Measurements from ENCODE around the gene CCDC18. TPM values are rescaled to one million over a fixed set of nuclear protein-coding genes. Genes with fewer than 3 reads are reported as not detected.
"Not testable (repeated sequence)": the region's sequence is repeated elsewhere in the genome, so short reads cannot be mapped to it uniquely, and the experiment has no call there.

The CCDC18 gene
- total and polyA plus RNA-seq, 4 donors = 2.0 to 10.8 (median 4.9) TPM

DNA sequence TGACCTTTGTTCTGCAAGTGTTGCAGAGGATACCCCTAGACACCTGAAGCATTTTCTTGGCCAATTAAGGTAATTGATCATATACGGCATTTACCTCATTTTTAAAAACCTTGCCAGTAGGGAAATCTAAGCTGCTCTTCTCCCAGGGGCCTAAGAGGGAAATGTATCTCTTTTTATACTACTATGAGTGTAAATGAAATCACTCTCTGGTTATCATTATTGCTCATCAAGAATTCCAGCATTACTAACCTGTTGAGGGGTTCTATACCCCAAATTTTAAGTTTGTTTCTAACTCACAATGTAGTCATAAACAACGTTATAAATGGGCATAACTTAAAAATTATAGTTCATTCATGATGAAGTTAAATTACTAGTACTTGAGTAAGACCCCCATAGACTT is 27.7 kb upstream of the CCDC18 start:
- TF ChIP-seq, protein P1, sequence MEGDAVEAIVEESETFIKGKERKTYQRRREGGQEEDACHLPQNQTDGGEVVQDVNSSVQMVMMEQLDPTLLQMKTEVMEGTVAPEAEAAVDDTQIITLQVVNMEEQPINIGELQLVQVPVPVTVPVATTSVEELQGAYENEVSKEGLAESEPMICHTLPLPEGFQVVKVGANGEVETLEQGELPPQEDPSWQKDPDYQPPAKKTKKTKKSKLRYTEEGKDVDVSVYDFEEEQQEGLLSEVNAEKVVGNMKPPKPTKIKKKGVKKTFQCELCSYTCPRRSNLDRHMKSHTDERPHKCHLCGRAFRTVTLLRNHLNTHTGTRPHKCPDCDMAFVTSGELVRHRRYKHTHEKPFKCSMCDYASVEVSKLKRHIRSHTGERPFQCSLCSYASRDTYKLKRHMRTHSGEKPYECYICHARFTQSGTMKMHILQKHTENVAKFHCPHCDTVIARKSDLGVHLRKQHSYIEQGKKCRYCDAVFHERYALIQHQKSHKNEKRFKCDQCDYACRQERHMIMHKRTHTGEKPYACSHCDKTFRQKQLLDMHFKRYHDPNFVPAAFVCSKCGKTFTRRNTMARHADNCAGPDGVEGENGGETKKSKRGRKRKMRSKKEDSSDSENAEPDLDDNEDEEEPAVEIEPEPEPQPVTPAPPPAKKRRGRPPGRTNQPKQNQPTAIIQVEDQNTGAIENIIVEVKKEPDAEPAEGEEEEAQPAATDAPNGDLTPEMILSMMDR (IDR thresholded peaks at IDR 0.05; ENCODE audit: control extremely low read depth, extremely low read depth) = no peak
- peaks cover 2 to 28% (median 13%) of the 10 kb centered on the region in 4 donors for H3K36me3 ChIP-seq (ENCODE audit: control insufficient read depth in 4 of 4, insufficient read depth in 4 of 4, low read length in 4 of 4)
- no peak overlapping the region for H3K4me3 ChIP-seq
- no peaks in the 10 kb centered on the region for H3K27me3 ChIP-seq (ENCODE audit: control insufficient read depth in 3 of 3, insufficient read depth in 3 of 3, low read length in 2 of 3)
- no peak overlapping the region for H3K27ac ChIP-seq (ENCODE audit: low read depth in 1 of 2, low read length in 1 of 2)
- ATAC-seq (ENCODE audit: insufficient read depth, low FRiP score) = no peak
- 90 to 92% methylated on average over 2 of the region's 2 CpGs for WGBS, 2 donors
- no peaks in the 10 kb centered on the region for H3K9me3 ChIP-seq (ENCODE audit: control insufficient read depth in 4 of 4, insufficient read depth in 3 of 4, low read length in 3 of 4)
- no peaks in the 10 kb centered on the region for H3K4me1 ChIP-seq (ENCODE audit: control insufficient read depth in 5 of 5, insufficient read depth in 5 of 5, low read length in 5 of 5)
- no peak for DNase-seq
- H3K9ac ChIP-seq (ENCODE audit: insufficient read depth in 1 of 2, low read length in 2 of 2) = no peak overlapping the region

GRCh38 chr1:93154898-93155297 is 25.6 kb upstream of the CCDC18 start:
- TF ChIP-seq, protein P1 (IDR thresholded peaks at IDR 0.05; ENCODE audit: control extremely low read depth, extremely low read depth) = no peak
- no peak for ATAC-seq (ENCODE audit: insufficient read depth, low FRiP score)
- H3K4me1 ChIP-seq (ENCODE audit: control insufficient read depth in 5 of 5, insufficient read depth in 5 of 5, low read length in 5 of 5) = no peaks in the 10 kb centered on the region

DNA sequence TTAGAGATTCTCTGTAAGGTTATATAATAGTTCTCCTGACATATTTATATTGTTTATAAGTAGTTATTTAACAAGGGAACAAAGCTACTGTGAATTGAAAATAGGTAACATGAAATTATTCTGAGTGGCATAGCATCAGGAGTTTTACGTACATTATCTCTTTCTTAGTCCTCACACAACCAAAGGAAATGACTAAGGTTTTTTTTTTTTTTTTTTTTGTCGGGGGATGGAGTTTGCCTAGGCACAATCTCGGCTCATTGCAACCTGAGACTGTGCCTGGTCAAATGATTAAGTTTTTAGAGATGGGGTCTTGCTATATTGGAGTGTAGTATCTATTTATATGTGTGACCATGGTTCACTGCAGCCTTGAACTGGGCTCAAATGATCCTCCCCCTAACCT is 25.2 kb upstream of the CCDC18 start:
- no peak overlapping the region for H3K9ac ChIP-seq (ENCODE audit: insufficient read depth in 1 of 2, low read length in 2 of 2)
- H3K4me3 ChIP-seq = no peak overlapping the region
- no peak for DNase-seq
- H3K9me3 ChIP-seq (ENCODE audit: control insufficient read depth in 4 of 4, insufficient read depth in 3 of 4, low read length in 3 of 4) = no peaks in the 10 kb centered on the region
- TF ChIP-seq, protein P1 (IDR thresholded peaks at IDR 0.05; ENCODE audit: control extremely low read depth, extremely low read depth) = no peak
- no peak overlapping the region for H3K27ac ChIP-seq (ENCODE audit: low read depth in 1 of 2, low read length in 1 of 2)
- no peaks in the 10 kb centered on the region for H3K4me1 ChIP-seq (ENCODE audit: control insufficient read depth in 5 of 5, insufficient read depth in 5 of 5, low read length in 5 of 5)
- no peak for ATAC-seq (ENCODE audit: insufficient read depth, low FRiP score)
- H3K27me3 ChIP-seq (ENCODE audit: control insufficient read depth in 3 of 3, insufficient read depth in 3 of 3, low read length in 2 of 3) = no peaks in the 10 kb centered on the region
- WGBS, 2 donors = 34 to 48% methylated on average over 3 of the region's 3 CpGs
- H3K36me3 ChIP-seq (ENCODE audit: control insufficient read depth in 4 of 4, insufficient read depth in 4 of 4, low read length in 4 of 4) = peaks cover 2 to 17% (median 12%) of the 10 kb centered on the region in 4 donors

More at GRCh38 chr1:93154898-93155297, 25.6 kb upstream of the CCDC18 start:
- no peak overlapping the region for H3K9ac ChIP-seq (ENCODE audit: insufficient read depth in 1 of 2, low read length in 2 of 2)
- H3K36me3 ChIP-seq (ENCODE audit: control insufficient read depth in 4 of 4, insufficient read depth in 4 of 4, low read length in 4 of 4) = peaks cover 2 to 17% (median 12%) of the 10 kb centered on the region in 4 donors
- no peaks in the 10 kb centered on the region for H3K27me3 ChIP-seq (ENCODE audit: control insufficient read depth in 3 of 3, insufficient read depth in 3 of 3, low read length in 2 of 3)
- DNase-seq = no peak
- no peak overlapping the region for H3K27ac ChIP-seq (ENCODE audit: low read depth in 1 of 2, low read length in 1 of 2)
- no peaks in the 10 kb centered on the region for H3K9me3 ChIP-seq (ENCODE audit: control insufficient read depth in 4 of 4, insufficient read depth in 3 of 4, low read length in 3 of 4)
- no peak overlapping the region for H3K4me3 ChIP-seq

GRCh38 chr1:93159337-93159736 is 21.2 kb upstream of the CCDC18 start:
- no peaks in the 10 kb centered on the region for H3K27me3 ChIP-seq (ENCODE audit: control insufficient read depth in 3 of 3, insufficient read depth in 3 of 3, low read length in 2 of 3)
- TF ChIP-seq, protein P1 (IDR thresholded peaks at IDR 0.05; ENCODE audit: control extremely low read depth, extremely low read depth) = no peak
- H3K36me3 ChIP-seq (ENCODE audit: control insufficient read depth in 4 of 4, insufficient read depth in 4 of 4, low read length in 4 of 4) = peaks cover 2 to 14% (median 10%) of the 10 kb centered on the region in 4 donors
- no peak overlapping the region for H3K9ac ChIP-seq (ENCODE audit: insufficient read depth in 1 of 2, low read length in 2 of 2)
- no peak overlapping the region for H3K4me3 ChIP-seq
- DNase-seq (no peak), ATAC-seq (ENCODE audit: insufficient read depth, low FRiP score) (no peak)
- no peak overlapping the region for H3K27ac ChIP-seq (ENCODE audit: low read depth in 1 of 2, low read length in 1 of 2)
- 49 to 80% methylated on average over 2 of the region's 2 CpGs for WGBS, 2 donors
- no peaks in the 10 kb centered on the region for H3K9me3 ChIP-seq (ENCODE audit: control insufficient read depth in 4 of 4, insufficient read depth in 3 of 4, low read length in 3 of 4)
- peaks cover 0 to 3% (median 0%) of the 10 kb centered on the region in 5 donors for H3K4me1 ChIP-seq (ENCODE audit: control insufficient read depth in 5 of 5, insufficient read depth in 5 of 5, low read length in 5 of 5)

GRCh38 chr1:93163314-93163713 is 17.2 kb upstream of the CCDC18 start:
- DNase-seq; H3K36me3 ChIP-seq (ENCODE audit: control insufficient read depth in 4 of 4, insufficient read depth in 4 of 4, low read length in 4 of 4); H3K27me3 ChIP-seq (ENCODE audit: control insufficient read depth in 3 of 3, insufficient read depth in 3 of 3, low read length in 2 of 3); ATAC-seq (ENCODE audit: insufficient read depth, low FRiP score); H3K9ac ChIP-seq (ENCODE audit: insufficient read depth in 1 of 2, low read length in 2 of 2); H3K4me1 ChIP-seq (ENCODE audit: control insufficient read depth in 5 of 5, insufficient read depth in 5 of 5, low read length in 5 of 5); H3K4me3 ChIP-seq; H3K9me3 ChIP-seq (ENCODE audit: control insufficient read depth in 4 of 4, insufficient read depth in 3 of 4, low read length in 3 of 4); H3K27ac ChIP-seq (ENCODE audit: low read depth in 1 of 2, low read length in 1 of 2): not testable (repeated sequence)
- 96 to 98% methylated on average over 8 of the region's 8 CpGs for WGBS, 2 donors

Data from lung (tissue), 12 donors.